Neural progenitor cell (in vitro differentiated cells): ENCODE measurements around the gene RMRP.

Experiments used
- EZH2 ChIP-seq: fragments of 200-600 bp; sonication (generic); IDR thresholded peaks from 2 replicates; pipeline ENCODE4 v1.6.1; 2017; ENCODE audit warnings: antibody characterized with exemption, mild to moderate bottlenecking, moderate library complexity
- TF ChIP-seq, protein P1 (sequence below): fragments of 200-600 bp; sonication (generic); IDR thresholded peaks from 2 replicates; pipeline ENCODE4 v1.5.1; 2017; ENCODE audit warnings: antibody characterized with exemption, mild to moderate bottlenecking

DNA sequence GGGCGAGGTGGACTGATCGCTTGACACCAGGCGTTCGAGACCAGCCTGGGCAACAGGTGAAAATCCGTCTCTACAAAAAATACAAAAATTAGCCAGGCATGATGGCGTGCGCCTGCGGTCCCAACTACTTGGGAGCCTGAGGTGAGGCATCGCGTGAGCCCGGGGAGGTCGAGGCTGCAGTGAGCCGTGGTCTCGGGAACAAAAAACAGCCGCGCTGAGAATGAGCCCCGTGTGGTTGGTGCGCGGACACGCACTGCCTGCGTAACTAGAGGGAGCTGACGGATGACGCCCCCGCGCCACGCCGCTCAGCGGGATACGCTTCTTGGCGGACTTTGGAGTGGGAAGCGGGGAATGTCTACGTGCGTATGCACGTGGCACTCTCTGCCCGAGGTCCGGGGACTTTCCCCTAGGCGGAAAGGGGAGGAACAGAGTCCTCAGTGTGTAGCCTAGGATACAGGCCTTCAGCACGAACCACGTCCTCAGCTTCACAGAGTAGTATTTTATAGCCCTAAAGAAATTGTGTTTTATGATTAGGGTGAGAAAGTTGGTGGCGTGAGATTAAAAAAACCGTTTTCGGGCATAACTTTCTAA lies at the start of gene RMRP:
- TF ChIP-seq, protein P1, sequence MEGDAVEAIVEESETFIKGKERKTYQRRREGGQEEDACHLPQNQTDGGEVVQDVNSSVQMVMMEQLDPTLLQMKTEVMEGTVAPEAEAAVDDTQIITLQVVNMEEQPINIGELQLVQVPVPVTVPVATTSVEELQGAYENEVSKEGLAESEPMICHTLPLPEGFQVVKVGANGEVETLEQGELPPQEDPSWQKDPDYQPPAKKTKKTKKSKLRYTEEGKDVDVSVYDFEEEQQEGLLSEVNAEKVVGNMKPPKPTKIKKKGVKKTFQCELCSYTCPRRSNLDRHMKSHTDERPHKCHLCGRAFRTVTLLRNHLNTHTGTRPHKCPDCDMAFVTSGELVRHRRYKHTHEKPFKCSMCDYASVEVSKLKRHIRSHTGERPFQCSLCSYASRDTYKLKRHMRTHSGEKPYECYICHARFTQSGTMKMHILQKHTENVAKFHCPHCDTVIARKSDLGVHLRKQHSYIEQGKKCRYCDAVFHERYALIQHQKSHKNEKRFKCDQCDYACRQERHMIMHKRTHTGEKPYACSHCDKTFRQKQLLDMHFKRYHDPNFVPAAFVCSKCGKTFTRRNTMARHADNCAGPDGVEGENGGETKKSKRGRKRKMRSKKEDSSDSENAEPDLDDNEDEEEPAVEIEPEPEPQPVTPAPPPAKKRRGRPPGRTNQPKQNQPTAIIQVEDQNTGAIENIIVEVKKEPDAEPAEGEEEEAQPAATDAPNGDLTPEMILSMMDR: peak; percentile 30
- TF ChIP-seq EZH2: no peak
